Measurements from ENCODE around the gene PGPEP1. TPM values are rescaled to one million over a fixed set of nuclear protein-coding genes. Genes with fewer than 3 reads are reported as not detected.

Gene PGPEP1
- polyA plus RNA-seq, 1 of the 3 experiments (the other 2 are of a cell fraction): 13.8 TPM

GRCh38 chr19:18338541-18338940 is 1.9 kb upstream of the PGPEP1 start:
- no peaks in the 10 kb centered on the region for H4K20me1 ChIP-seq (ENCODE audit: insufficient read depth)
- no peak for DNase-seq
- H3K4me1 ChIP-seq (ENCODE audit: control insufficient read depth in 1 of 2, insufficient read depth in 2 of 2, low read depth in 1 of 2, low read length in 1 of 2): peaks cover 0 to 9% of the 10 kb centered on the region in 2 experiments; a peak in 1 of 4 replicates
- POLR2A ChIA-PET: no interaction called here
- TF ChIP-seq MEF2A (IDR thresholded peaks at IDR 0.05; ENCODE audit: borderline replicate concordance, low read depth): no peak
- TF ChIP-seq, protein P1, sequence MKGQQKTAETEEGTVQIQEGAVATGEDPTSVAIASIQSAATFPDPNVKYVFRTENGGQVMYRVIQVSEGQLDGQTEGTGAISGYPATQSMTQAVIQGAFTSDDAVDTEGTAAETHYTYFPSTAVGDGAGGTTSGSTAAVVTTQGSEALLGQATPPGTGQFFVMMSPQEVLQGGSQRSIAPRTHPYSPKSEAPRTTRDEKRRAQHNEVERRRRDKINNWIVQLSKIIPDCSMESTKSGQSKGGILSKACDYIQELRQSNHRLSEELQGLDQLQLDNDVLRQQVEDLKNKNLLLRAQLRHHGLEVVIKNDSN (IDR thresholded peaks at IDR 0.05; ENCODE audit: borderline replicate concordance, low read depth): no peak
- no peak overlapping the region for H3K4me2 ChIP-seq
- H3K27ac ChIP-seq (ENCODE audit: low read depth in 2 of 2, low read length in 1 of 2): no peak overlapping the region
- H3K36me3 ChIP-seq (replicated peaks in 1 of 2; ENCODE audit: control insufficient read depth in 1 of 2, insufficient read depth in 2 of 2, low read length in 1 of 2): no peaks in the 10 kb centered on the region
- no peak overlapping the region for H2AFZ ChIP-seq (ENCODE audit: low read depth)
- H3K4me3 ChIP-seq (ENCODE audit: low read depth in 2 of 2, low read length in 1 of 2): no peak overlapping the region
- no peaks in the 10 kb centered on the region for H3K9me3 ChIP-seq
- CTCF ChIA-PET: interaction anchor here (1.1 to 5.3 kb wide), 9 partner anchors 10 to 78 kb away, joined by 5 to 45 read pairs (median 9); no protein-coding TSS in a partner anchor
- H3K9me2 ChIP-seq: no peaks in the 10 kb centered on the region
- no peak overlapping the region for H3K9ac ChIP-seq
- no peaks in the 10 kb centered on the region for H3K27me3 ChIP-seq (ENCODE audit: insufficient read depth)
- H3K79me2 ChIP-seq (ENCODE audit: insufficient read depth): no peaks in the 10 kb centered on the region
- WGBS (ENCODE audit: low lambda C conversion rate): 77% methylated on average over 9 of the region's 9 CpGs
- peaks cover 4% of the 10 kb centered on the region for H3F3A ChIP-seq (replicated peaks; ENCODE audit: insufficient read depth)

DNA sequence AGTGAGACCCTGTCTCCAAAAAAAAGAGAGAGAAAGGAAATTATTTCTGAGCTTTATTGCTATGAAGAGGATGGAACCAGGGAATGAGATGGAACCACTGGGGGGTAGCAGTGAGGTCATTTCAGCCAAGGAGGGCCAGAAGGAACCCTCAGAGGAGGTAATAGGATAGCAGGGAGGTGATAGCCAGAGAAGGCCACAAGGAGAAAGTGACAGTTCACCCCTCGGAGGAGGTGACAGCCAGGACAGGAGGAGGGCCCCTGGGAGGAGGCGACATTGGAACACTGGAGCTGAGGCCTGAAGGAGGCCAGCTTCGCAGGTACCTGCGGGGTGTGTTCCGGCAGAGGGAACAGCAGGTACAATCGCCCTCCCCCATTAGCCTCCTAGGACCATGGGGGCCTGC is 675 bp upstream of the PGPEP1 start:
- H3K27ac ChIP-seq (ENCODE audit: low read depth in 2 of 2, low read length in 1 of 2): no peak overlapping the region
- no peaks in the 10 kb centered on the region for H3K79me2 ChIP-seq (ENCODE audit: insufficient read depth)
- peaks cover 0 to 9% of the 10 kb centered on the region in 2 experiments; a peak in 1 of 4 replicates for H3K4me1 ChIP-seq (ENCODE audit: control insufficient read depth in 1 of 2, insufficient read depth in 2 of 2, low read depth in 1 of 2, low read length in 1 of 2)
- peak overlapping the region; percentile 59 to 90; a peak in 3 of 4 replicates for H3K4me3 ChIP-seq (ENCODE audit: low read depth in 2 of 2, low read length in 1 of 2)
- TF ChIP-seq PBX3 (IDR thresholded peaks at IDR 0.05) (no peak), RAD21 (IDR thresholded peaks at IDR 0.05; ENCODE audit: low read length) (0 out of 2 replicates have a peak, but pooled peaks have one; percentile 11), SMC3 (IDR thresholded peaks at IDR 0.05; ENCODE audit: low read depth, low read length) (peak; percentile 19; the same call in 1 of the 2 replicates)
- TF ChIP-seq, protein P2, sequence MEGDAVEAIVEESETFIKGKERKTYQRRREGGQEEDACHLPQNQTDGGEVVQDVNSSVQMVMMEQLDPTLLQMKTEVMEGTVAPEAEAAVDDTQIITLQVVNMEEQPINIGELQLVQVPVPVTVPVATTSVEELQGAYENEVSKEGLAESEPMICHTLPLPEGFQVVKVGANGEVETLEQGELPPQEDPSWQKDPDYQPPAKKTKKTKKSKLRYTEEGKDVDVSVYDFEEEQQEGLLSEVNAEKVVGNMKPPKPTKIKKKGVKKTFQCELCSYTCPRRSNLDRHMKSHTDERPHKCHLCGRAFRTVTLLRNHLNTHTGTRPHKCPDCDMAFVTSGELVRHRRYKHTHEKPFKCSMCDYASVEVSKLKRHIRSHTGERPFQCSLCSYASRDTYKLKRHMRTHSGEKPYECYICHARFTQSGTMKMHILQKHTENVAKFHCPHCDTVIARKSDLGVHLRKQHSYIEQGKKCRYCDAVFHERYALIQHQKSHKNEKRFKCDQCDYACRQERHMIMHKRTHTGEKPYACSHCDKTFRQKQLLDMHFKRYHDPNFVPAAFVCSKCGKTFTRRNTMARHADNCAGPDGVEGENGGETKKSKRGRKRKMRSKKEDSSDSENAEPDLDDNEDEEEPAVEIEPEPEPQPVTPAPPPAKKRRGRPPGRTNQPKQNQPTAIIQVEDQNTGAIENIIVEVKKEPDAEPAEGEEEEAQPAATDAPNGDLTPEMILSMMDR (IDR thresholded peaks at IDR 0.05): peak; percentile 43
- peak overlapping the region; percentile 99 for H3K4me2 ChIP-seq
- no peaks in the 10 kb centered on the region for H3K36me3 ChIP-seq (replicated peaks in 1 of 2; ENCODE audit: control insufficient read depth in 1 of 2, insufficient read depth in 2 of 2, low read length in 1 of 2)
- H4K20me1 ChIP-seq (ENCODE audit: insufficient read depth): no peaks in the 10 kb centered on the region
- peak overlapping the region; percentile 63; the same call in 1 of the 2 replicates for H2AFZ ChIP-seq (ENCODE audit: low read depth)
- WGBS (ENCODE audit: low lambda C conversion rate): 68% methylated on average over 4 of the region's 6 CpGs
- ChIA-PET POLR2A (interaction anchor here (0.6 to 0.8 kb wide), 2 partner anchors 59 to 107 kb away, joined by 3 read pairs; no protein-coding TSS in a partner anchor), CTCF (interaction anchor here (0.7 to 5.3 kb wide), 15 partner anchors 9 to 88 kb away, joined by 3 to 45 read pairs (median 6); no protein-coding TSS in a partner anchor)
- no peak overlapping the region for H3K9ac ChIP-seq
- peak; percentile 50 for DNase-seq
- no peaks in the 10 kb centered on the region for H3K27me3 ChIP-seq (ENCODE audit: insufficient read depth)
- peaks cover 4% of the 10 kb centered on the region for H3F3A ChIP-seq (replicated peaks; ENCODE audit: insufficient read depth)
- no peaks in the 10 kb centered on the region for H3K9me2 ChIP-seq
- H3K9me3 ChIP-seq: no peaks in the 10 kb centered on the region

All from SK-N-SH (cell line).